Fibroblast of skin of scalp (primary cell): ENCODE measurements around the gene ARL4D.
"Not testable (repeated sequence)": the region's sequence is repeated elsewhere in the genome, so short reads cannot be mapped to it uniquely, and the experiment has no call there.

Source experiments
- DNase-seq: peaks from one replicate; pipeline ENCODE4 v3.0.0-alpha.2; 2013

The ARL4D gene

GRCh38 chr17:43369986-43370385, 28.8 kb upstream of the ARL4D start:
- DNase-seq: no peak

DNA sequence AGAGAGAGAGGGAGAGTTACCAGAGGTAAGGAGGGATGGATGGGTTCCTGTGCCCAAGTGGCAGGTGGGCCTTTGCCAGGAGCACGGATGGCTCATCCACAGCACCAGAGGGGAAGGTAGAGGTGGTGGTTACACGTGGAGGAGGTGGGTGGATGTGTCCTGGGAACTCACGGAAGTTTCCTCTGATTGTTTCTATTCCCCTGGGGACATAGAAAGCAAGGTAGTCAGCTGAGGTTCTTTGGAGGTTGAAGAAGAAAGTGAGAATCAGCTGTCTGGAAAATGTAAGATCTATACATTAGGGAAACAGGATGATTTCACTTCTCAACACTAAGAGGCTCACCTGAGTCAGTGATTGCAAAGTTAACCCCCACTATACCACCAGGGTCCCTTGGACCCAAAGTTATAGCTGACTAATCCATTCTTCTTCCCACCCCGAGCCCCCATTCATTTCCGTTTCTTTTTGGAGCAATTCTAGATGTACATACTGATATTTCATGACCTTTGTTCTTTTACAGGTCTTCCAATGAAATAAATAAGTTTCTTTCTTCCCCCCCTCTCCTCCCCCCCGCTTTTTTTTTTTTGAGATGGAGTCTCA, 27.5 kb upstream of the ARL4D start:
- no peak for DNase-seq

DNA sequence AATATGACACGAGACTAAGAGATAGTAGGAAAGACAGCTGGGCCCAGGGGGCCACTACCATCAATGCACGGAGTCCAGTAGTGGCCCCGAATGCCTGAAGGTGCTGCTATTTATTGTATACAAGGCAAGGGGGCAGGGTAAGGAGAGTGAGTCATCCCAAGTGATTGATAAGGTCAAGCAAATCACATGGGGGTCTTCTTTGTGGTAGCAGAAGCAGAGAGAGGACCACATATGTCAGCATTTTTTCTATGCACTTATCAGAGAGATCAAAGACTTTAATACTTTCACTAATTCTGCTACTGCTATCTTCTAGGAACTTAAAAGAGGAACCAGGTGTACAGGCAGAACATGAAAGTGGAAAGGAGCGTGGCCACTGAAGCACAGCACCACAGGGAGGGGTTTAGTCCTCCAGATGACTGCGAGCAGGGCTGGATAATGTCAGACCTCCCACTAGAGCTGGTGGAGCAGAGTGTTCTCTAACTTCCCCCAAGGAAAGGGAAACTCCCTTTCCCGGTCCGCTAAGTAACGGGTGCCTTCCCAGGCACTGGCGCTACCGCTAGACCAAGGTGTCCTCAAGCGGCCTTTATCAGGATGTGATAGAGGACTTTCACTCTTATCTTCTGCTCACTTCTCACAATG, 26.4 kb upstream of the ARL4D start:
- DNase-seq: no peak

GRCh38 chr17:43373356-43373755, 25.4 kb upstream of the ARL4D start:
- no peak for DNase-seq

- DNase-seq: not testable (repeated sequence)
These were observed 22.9 kb upstream of the ARL4D start for GRCh38 chr17:43375915-43376314.

DNA sequence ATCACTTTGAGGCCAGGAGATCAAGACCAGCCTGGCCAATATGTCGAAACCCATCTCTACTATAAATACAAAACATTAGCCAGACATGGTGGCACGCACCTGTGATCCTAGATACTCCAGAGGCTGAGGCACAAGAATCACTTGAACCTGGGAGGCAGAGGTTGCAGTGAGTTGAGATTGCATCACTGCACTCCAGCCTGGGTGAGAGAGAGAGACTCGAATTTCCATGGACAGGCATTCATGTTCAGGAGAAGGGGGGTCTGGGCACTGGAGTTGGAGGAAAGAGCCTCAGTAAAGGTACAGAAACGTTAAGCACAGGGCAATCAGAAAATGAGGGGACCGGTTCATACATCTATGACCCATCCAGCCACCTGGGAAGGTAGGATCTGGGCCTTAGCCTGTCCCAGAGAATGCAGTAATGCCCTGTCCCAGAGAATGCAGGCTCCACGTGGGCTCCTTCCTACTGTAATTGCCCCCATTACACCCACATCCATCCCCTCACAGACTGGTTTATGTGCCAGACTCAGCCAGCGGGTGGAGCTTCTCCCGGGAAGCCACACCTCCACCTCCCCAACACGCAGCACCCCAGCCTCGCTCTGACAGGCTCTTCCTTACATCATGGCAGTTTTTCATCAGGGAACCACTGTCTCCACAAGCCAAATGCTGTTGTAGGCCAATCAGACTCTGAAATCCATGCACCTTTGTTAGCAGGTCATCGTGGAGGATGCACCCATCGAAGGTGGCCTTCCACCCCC, 21.6 kb upstream of the ARL4D start:
- DNase-seq: no peak

GRCh38 chr17:43378766-43379165, 20.0 kb upstream of the ARL4D start:
- DNase-seq: no peak

DNA sequence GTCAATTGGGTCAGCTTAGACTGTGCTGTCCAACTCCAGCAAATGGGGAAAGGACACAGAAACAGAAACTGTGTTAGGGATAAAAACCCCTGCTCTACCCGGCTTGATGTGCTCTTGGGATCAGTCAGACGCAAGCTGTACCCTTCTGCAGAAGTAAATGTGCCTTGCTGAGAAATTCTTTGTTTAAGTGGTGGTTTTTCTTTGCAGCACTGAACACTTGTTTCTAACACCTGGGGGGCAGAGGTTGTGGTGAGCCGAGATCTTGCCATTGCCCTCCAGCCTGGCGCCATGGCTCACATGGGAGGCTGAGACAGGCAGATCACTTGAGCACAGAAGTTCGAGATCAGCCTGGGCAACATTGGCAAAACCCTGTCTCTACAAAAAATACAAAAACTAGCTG, 18.5 kb upstream of the ARL4D start:
- no peak for DNase-seq

DNA sequence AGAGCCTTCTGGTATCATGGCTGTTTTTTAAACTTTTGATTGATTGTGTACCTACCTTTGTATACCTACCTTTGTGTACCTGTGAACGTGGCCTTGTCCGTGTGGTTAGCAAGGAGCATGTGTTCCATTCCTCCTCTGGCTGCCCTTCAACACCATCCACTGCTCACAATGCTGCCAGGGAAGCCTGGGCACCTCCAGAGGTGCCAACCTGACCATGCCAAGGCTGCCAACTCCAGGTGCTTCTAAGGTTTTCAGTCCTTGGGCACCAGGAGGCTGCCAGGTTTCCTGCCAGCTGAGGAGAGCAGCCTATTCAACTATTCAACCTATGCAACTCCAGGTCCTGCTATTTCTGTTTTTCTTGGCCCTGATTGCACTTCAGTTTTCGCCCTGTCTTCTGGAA, 17.6 kb upstream of the ARL4D start:
- no peak for DNase-seq

- DNase-seq: no peak
These were observed 17.2 kb upstream of the ARL4D start for GRCh38 chr17:43381621-43382020.

DNA sequence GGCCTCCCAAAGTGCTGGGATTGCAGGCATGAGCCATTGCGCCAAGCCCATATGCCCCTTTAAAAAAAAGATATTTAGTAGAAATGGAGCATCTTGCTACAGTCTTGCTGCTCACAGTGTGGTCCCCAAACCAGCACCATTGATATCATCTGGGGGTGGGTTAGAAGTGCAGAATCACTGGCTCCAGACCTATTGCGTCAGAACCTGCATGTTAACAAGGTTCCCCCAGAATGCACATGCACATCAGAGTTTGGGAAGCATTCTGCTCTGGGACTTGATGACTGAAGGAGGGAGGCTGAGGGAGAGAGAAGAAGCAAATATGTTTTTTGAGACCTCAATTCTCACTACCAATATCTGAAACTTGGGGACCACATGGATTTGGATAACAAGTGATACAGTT, 16.0 kb upstream of the ARL4D start:
- DNase-seq: no peak

DNA sequence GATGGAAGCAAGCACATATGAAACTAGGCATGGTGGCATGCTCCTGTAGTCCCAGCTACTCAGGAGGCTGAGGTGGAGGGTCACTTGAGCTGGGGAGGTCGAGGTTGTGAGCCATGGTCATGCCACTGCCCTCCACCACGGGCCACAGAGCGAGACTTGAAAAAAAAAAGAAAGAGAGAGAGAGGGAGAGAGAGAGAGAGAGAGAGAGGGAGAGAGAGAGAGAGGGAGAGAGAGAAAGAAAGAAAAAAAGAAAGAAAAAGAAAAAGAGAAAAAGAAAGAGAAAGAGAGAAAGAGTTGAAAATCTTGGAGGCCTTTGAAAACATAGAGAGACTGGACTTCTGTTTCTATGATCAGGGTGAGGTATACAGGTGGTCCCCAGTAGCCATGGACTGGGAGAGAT, 15.4 kb upstream of the ARL4D start:
- no peak for DNase-seq

DNA sequence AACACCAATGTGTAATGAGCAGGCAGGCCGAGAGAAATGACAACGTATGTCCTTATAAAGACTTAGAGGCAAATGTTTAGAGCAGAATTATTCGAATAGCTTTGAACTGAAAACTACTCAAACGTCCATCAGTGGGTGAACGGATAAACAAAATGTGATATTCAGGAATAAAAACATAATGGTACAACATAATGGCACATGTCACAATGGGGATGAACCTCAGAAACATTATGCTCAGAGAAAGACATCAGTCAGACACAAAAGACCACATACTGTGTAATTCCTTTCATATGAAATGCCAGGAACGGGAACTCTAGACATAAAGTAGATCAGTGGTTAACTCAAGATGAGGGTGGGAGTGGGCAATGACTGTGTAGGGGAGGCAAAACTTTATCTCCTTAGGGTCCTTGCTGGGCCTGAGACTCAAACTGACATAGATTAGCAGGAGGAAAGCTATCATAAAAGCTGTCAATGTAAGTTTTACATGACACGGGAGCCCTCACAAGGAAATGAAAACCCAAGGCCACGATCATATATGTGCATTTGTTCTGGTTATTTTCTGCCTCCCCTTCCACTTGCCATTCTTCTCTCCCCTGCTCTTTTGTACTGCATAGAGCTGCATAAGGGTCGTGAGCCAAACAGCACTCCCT, 14.8 kb upstream of the ARL4D start:
- no peak for DNase-seq

- no peak for DNase-seq
These were observed 14.3 kb upstream of the ARL4D start for GRCh38 chr17:43384476-43384862.

- DNase-seq: no peak
These were observed 13.6 kb upstream of the ARL4D start for GRCh38 chr17:43385046-43385831.

- peak; percentile 93 for DNase-seq
These were observed 10.3 kb upstream of the ARL4D start for GRCh38 chr17:43388359-43389045.

DNA sequence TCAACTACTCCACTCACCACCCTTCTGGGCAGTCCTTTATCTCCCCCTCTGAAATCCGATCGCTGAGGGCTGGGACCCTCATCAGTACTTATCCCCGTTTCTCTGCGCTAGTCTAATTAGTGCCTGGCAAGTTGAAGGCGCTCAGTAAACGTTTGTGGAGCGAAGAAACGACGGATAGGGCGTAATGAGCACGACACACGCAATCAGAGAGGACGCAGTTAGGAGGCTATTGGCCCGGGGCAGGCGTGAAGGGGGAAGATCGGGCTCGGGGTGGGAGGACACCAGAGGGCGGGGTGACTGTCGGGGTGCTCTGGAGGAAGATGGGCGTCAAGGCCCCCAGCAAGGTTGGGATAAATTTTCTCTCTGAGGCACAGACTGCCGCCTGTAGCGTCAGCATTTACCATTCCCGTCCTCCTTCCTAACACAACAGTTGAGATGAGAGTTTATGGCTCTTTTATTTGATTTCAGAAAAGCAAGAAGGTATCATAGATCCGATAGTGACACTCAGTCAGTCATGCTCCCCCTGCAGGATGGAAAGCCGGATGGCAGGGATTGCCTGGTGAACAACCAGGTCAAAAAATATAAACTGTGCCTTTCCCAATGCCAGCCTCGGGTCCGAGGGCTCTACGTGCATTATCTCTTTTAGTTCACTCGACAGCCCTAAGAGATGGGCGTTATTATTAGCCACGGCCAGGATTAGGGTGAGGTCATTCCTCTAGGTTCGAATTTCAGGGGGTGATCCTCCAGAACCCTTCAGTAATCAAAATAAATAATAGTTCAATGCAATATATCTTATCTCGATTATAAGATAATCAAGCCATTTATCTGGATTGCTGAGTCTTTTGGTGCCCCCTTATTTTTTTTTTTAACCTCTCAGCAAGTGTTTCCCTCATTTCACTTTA, 9.5 kb upstream of the ARL4D start:
- DNase-seq: peak; percentile 83

GRCh38 chr17:43392397-43392796, 6.4 kb upstream of the ARL4D start:
- DNase-seq: no peak

GRCh38 chr17:43393944-43394482, 4.8 kb upstream of the ARL4D start:
- peak; percentile 91 for DNase-seq

DNA sequence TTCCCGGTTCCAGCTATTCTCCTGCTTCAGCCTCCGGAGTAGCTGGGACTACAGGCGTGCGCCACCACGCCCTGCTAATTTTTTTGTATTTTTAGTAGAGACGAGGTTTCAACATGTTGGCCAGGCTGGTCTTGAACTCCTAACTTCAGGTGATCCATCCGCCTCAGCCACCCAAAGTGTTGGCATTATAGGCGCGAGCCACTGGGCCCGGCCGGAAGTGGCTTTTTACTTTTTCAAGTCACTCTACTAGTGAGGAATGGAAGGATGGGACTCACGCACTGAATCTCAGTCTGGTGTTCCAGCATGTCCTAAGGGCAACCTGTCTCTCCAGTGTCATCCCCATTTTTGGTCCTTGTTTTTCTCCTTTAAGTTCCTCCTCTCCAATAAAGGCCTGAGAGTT, 4.1 kb upstream of the ARL4D start:
- not testable (repeated sequence) for DNase-seq

DNA sequence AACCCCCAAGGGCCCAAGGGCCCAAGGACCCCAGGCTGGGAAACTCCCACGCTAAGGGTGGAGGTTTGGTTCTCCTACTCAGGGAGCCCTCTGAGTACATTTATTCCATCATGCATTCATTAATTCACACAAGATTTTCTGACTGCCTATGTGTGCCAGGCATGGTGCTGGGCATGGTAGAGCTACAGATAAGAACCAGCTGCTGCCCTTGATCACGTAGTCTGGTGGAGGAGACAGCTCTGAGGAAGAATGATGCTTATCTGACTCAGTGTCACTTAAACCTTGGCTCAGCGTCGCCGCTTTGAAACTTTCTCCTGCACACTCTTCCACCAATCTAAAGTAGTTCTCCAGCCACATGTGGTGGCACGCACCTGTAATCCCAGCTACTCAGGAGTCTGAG, 3.6 kb upstream of the ARL4D start:
- DNase-seq: no peak
